Upper lobe of left lung (tissue), 4 donors: ENCODE measurements around the gene OLFM2.

Experiments
- EP300 ChIP-seq, 4 donors: sonication (generic); formaldehyde crosslinking; IDR thresholded peaks; one replicate each; pipeline ENCODE4 v1.5.1; 2017; ENCODE audit warnings: antibody characterized with exemption in 4 of 4, control low read depth in 2 of 4
- TF ChIP-seq, protein P1 (sequence below), 6 experiments: fragments of 450-650 bp in 4 of 6; fragments of 200-600 bp in 2 of 6; sonication (generic) in 2 of 6; IDR thresholded peaks; one replicate each; pipeline ENCODE4 v1.5.1; 2016 to 2019; ENCODE audit warnings: antibody characterized with exemption in 6 of 6

DNA sequence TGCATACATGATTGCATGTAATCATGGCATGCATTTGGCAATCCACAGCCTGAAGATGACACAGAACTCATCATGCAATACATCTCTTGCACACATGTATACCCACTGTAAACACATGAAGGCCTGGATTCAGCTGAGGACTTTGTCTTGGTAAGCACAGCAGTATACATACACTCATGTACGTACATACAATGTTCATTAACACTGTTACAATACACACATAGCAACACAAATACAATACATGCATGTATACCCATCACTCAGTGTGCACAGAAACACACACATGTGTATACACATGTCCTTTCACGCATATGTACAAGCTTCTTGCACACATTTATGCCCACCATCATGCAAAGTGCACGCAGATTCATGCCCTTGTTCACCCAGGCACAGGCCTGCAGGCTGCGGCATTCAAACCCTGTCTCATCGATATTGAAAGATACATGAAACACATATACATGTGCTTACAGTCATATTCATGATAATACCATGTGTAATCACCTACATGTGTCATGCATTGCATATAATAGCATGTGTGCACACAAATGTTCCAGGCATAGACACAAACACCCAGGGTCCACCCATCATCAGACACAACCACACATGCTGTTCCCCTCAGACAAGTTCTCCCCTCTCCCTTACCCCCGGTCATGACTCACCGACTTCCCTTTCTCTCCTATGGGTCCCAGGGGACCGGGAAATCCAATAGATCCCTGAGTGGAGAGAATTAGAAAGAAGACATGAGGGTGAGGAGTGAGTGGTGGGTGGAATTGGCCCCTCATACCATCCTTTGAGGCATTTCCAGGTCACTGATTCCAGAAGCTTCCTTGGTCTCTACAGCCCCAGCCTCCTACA is 45.3 kb upstream of the OLFM2 start:
- TF ChIP-seq EP300 (IDR thresholded peaks at IDR 0.05) = no peak
- TF ChIP-seq, protein P1, sequence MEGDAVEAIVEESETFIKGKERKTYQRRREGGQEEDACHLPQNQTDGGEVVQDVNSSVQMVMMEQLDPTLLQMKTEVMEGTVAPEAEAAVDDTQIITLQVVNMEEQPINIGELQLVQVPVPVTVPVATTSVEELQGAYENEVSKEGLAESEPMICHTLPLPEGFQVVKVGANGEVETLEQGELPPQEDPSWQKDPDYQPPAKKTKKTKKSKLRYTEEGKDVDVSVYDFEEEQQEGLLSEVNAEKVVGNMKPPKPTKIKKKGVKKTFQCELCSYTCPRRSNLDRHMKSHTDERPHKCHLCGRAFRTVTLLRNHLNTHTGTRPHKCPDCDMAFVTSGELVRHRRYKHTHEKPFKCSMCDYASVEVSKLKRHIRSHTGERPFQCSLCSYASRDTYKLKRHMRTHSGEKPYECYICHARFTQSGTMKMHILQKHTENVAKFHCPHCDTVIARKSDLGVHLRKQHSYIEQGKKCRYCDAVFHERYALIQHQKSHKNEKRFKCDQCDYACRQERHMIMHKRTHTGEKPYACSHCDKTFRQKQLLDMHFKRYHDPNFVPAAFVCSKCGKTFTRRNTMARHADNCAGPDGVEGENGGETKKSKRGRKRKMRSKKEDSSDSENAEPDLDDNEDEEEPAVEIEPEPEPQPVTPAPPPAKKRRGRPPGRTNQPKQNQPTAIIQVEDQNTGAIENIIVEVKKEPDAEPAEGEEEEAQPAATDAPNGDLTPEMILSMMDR (IDR thresholded peaks at IDR 0.05) = no peak
